Thoracic aorta (tissue), 2 donors: Measurements from ENCODE around the gene OS9. TPM values are rescaled to one million over a fixed set of nuclear protein-coding genes. Genes with fewer than 3 reads are reported as not detected.
A peak's percentile ranks its signal among the peaks of the same experiment; 100 is the strongest.

ENCODE experiments used
- ATAC-seq: fragments of 150-250 bp; one replicate; pipeline ENCODE4 v1.8.0; 2017; ENCODE audit warnings: low read depth; ENCODE audit not compliant: insufficient number of reproducible peaks, low FRiP score
- DNase-seq: peaks from one replicate; pipeline ENCODE4 v3.0.0-alpha.2; 2020; ENCODE audit warnings: low spot score
- H3K27ac ChIP-seq, 2 donors: fragments of 200-600 bp; sonication (generic); 1 replicate in 1 of 2; 2 replicates in 1 of 2; pipeline ENCODE4 v1.5.1; 2016; ENCODE audit warnings: mild to moderate bottlenecking in 2 of 2, moderate library complexity in 2 of 2
- H3K27me3 ChIP-seq: fragments of 200-600 bp; sonication (generic); replicated peaks from 2 replicates; pipeline ENCODE4 v1.6.0; 2016; ENCODE audit warnings: mild to moderate bottlenecking; ENCODE audit not compliant: insufficient read depth
- H3K36me3 ChIP-seq: fragments of 200-600 bp; sonication (generic); one replicate; pipeline ENCODE4 v1.5.1; 2016
- H3K4me1 ChIP-seq, 2 donors: fragments of 200-600 bp; sonication (generic); 1 replicate in 1 of 2; 2 replicates in 1 of 2; pipeline versions ENCODE4 v1.5.1 to v1.6.0; 2016; ENCODE audit warnings: low read depth in 2 of 2, mild to moderate bottlenecking in 1 of 2; ENCODE audit not compliant: control insufficient read depth in 1 of 2
- H3K4me3 ChIP-seq: fragments of 200-600 bp; sonication (generic); 2 replicates; pipeline ENCODE4 v1.5.1; 2016; ENCODE audit warnings: mild to moderate bottlenecking
- H3K9me3 ChIP-seq: fragments of 200-600 bp; sonication (generic); 2 replicates; pipeline ENCODE4 v1.5.1; 2016
- total RNA-seq, 2 donors: library from RNA; depleted of rRNA; stranded (reverse); fragments of >200 nt; gene quantifications; one replicate each; pipeline versions ENCODE4 v1.1.0 to v1.2.3, GENCODE V29; 2016
- TF ChIP-seq, protein P1 (sequence below): fragments of 200-600 bp; sonication (generic); IDR thresholded peaks from one replicate; pipeline ENCODE4 v1.5.1; 2019; ENCODE audit warnings: antibody characterized with exemption

Gene OS9
- total RNA-seq, 2 donors from 2014 or later = 253 to 381 TPM

DNA sequence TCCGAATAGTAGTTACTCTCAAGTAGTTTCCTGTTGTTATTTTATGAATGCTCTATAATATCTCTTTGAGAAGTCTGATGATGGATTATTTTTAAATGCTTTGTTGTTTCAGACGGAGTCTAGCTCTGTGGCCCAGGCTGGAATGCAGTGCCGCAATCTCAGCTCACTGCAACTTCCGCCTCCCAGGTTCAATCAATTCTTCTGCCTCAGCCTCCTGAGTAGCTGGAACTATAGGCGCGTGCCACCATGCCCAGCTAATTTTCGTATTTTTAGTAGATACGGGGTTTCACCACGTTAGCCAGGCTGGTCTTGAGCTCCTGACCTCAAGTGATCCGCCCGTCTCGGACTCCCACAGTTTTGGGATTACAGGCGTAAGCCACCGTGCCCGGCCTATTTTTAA lies 1.4 kb upstream of the OS9 start:
- peaks cover 18% of the 10 kb centered on the region for H3K36me3 ChIP-seq
- ATAC-seq = no peak
- H3K27ac ChIP-seq = no peak overlapping the region
- no peak for DNase-seq
- H3K4me3 ChIP-seq = no peak overlapping the region
- TF ChIP-seq, protein P1, sequence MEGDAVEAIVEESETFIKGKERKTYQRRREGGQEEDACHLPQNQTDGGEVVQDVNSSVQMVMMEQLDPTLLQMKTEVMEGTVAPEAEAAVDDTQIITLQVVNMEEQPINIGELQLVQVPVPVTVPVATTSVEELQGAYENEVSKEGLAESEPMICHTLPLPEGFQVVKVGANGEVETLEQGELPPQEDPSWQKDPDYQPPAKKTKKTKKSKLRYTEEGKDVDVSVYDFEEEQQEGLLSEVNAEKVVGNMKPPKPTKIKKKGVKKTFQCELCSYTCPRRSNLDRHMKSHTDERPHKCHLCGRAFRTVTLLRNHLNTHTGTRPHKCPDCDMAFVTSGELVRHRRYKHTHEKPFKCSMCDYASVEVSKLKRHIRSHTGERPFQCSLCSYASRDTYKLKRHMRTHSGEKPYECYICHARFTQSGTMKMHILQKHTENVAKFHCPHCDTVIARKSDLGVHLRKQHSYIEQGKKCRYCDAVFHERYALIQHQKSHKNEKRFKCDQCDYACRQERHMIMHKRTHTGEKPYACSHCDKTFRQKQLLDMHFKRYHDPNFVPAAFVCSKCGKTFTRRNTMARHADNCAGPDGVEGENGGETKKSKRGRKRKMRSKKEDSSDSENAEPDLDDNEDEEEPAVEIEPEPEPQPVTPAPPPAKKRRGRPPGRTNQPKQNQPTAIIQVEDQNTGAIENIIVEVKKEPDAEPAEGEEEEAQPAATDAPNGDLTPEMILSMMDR = no peak
- H3K9me3 ChIP-seq = no peaks in the 10 kb centered on the region
- no peaks in the 10 kb centered on the region for H3K27me3 ChIP-seq
- H3K4me1 ChIP-seq = peaks cover 7 to 13% of the 10 kb centered on the region in 2 donors

DNA sequence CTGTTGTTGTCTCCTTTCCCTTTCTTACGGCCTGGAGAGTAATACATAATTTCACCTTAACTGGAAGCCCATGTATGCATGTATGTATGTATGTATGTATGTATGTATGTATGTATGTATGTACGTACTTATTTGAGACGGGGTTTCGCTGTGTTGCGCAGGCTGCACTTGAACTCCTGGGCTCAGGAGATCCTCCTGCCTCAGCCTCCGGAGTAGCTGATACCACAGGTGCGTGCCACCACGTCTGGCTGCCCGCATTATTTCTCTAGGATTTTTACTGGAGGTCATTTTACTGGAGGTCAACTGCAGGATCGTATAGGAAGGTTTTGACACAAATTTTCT lies 644 bp upstream of the OS9 start:
- H3K27ac ChIP-seq = no peak overlapping the region
- TF ChIP-seq, protein P1 = no peak
- H3K27me3 ChIP-seq = no peaks in the 10 kb centered on the region
- peaks cover 18% of the 10 kb centered on the region for H3K36me3 ChIP-seq
- no peak for DNase-seq
- ATAC-seq = no peak
- H3K4me3 ChIP-seq = peak overlapping the region; percentile 89
- no peaks in the 10 kb centered on the region for H3K9me3 ChIP-seq
- peaks cover 7 to 13% of the 10 kb centered on the region in 2 donors for H3K4me1 ChIP-seq

DNA sequence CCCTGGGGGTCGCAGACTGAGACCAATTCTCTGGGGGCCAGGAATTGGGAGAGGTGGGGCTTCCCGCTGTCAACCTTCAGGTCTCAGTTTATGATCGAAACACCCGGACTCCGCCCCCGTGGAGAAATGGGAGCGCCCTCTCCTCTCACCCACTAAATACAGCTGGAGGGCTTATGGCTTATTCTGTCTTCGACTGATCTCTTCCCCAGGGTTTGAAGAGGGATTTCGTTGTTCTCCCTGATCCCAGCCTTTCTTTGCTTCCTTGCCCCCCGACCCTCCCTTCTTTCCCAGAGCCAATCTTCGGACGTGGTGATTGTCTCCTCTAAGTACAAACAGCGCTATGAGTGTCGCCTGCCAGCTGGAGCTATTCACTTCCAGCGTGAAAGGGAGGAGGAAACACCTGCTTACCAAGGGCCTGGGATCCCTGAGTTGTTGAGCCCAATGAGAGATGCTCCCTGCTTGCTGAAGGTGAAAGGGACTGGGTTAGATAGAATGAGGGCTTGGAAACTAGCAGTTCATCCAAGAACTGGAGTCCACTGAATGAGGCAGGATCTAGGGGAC lies 607 bp downstream of the OS9 start:
- TF ChIP-seq, protein P1 = no peak
- Histone ChIP-seq H3K27ac (peak overlapping the region; percentile 58 to 71), H3K9me3 (no peaks in the 10 kb centered on the region), H3K4me1 (peaks cover 7 to 13% of the 10 kb centered on the region in 2 donors), H3K4me3 (peak overlapping the region; percentile 89), H3K36me3 (peaks cover 18% of the 10 kb centered on the region), H3K27me3 (no peaks in the 10 kb centered on the region)
- ATAC-seq (no peak), DNase-seq (no peak)

DNA sequence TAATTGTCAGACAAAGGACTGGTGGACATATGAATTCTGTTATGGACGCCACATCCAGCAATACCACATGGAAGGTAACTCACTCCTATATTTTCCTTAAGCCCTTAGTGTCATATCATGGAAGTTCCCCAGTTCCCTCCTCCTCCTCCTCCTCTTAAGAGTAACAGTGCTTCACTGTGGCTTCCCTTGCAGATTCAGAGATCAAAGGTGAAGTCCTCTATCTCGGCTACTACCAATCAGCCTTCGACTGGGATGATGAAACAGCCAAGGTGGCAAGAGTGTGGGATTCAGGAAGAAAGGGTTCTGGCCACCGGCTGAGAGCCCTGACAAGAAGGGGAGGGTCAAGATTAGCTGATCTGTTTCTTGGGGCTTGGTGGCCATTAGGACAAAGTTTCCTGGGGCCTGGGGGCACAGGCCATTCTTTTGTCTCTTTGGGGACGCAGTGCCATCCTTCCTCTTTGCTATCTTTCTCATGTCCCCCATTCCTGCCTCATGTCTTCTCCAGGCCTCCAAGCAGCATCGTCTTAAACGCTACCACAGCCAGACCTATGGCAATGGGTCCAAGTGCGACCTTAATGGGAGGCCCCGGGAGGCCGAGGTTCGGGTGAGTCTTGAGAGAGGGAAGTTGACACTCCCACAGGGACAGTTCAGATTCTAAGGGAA lies 2.0 kb downstream of the OS9 start:
- H3K4me3 ChIP-seq = no peak overlapping the region
- no peaks in the 10 kb centered on the region for H3K9me3 ChIP-seq
- H3K36me3 ChIP-seq = peaks cover 18% of the 10 kb centered on the region
- no peaks in the 10 kb centered on the region for H3K27me3 ChIP-seq
- H3K4me1 ChIP-seq = peaks cover 7 to 13% of the 10 kb centered on the region in 2 donors
- no peak overlapping the region for H3K27ac ChIP-seq
- DNase-seq = no peak
- no peak for ATAC-seq
- TF ChIP-seq, protein P1 = no peak

DNA sequence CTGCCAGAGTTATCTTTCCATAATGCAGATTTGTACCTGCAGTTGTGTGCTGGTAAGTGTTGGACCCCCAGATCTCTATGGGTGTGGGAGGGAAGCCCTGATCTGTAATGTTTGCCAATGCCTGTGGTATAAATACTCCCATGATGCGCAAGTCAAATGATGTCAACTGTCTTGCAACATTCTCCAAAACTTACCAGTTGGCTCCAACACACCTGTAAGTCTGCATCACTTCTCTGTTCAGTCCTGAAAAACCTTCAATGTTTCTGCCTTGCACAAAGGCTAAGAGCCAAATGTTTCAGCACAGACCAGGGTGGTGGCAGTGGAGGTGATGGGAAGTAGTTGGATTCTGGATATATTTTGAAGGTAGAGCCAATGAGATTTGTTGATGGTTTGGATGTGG lies 3.1 kb downstream of the OS9 start:
- no peak for DNase-seq
- no peaks in the 10 kb centered on the region for H3K27me3 ChIP-seq
- ATAC-seq = no peak
- TF ChIP-seq, protein P1 = no peak
- H3K27ac ChIP-seq = no peak overlapping the region
- peaks cover 18% of the 10 kb centered on the region for H3K36me3 ChIP-seq
- no peaks in the 10 kb centered on the region for H3K9me3 ChIP-seq
- no peak overlapping the region for H3K4me3 ChIP-seq
- peaks cover 7 to 13% of the 10 kb centered on the region in 2 donors for H3K4me1 ChIP-seq
